Loucy (cell line): Measurements from ENCODE around the gene SEL1L3.

Experiments
- H2AFZ ChIP-seq: fragments of 200-600 bp; sonication (generic); 2 replicates; pipeline ENCODE4 v1.6.0; 2016; ENCODE audit warnings: antibody characterized with exemption, mild to moderate bottlenecking, low read length, moderate library complexity
- H3F3A ChIP-seq: fragments of 200-600 bp; 2 replicates; pipeline ENCODE4 v1.6.0; 2016; ENCODE audit warnings: antibody characterized with exemption, low read depth, mild to moderate bottlenecking
- H3K27me3 ChIP-seq: fragments of 200-600 bp; sonication (generic); 2 replicates; pipeline ENCODE4 v1.6.1; 2014; ENCODE audit warnings: low read length, mild to moderate bottlenecking; ENCODE audit not compliant: insufficient read depth, poor library complexity, severe bottlenecking
- H3K36me3 ChIP-seq: fragments of 200-600 bp; sonication (generic); 2 replicates; pipeline ENCODE4 v1.6.1; 2016; ENCODE audit warnings: low read length; ENCODE audit not compliant: insufficient read depth
- H3K4me1 ChIP-seq: fragments of 200-600 bp; sonication (generic); 2 replicates; pipeline ENCODE4 v1.5.1; 2014; ENCODE audit warnings: low read length, mild to moderate bottlenecking; ENCODE audit not compliant: insufficient read depth, poor library complexity, severe bottlenecking
- H3K4me2 ChIP-seq: fragments of 200-600 bp; sonication (generic); 2 replicates; pipeline ENCODE4 v1.6.0; 2014; ENCODE audit warnings: antibody characterized with exemption, low read length, low read depth, mild to moderate bottlenecking; ENCODE audit not compliant: poor library complexity, severe bottlenecking
- H3K4me3 ChIP-seq: fragments of 200-600 bp; sonication (generic); 2 replicates; pipeline ENCODE4 v1.5.1; 2014; ENCODE audit warnings: low read length, mild to moderate bottlenecking, mixed read lengths; ENCODE audit not compliant: poor library complexity, severe bottlenecking
- H3K79me2 ChIP-seq: fragments of 200-600 bp; sonication (generic); 2 replicates; pipeline ENCODE4 v1.6.1; 2014; ENCODE audit warnings: low read length; ENCODE audit not compliant: insufficient read depth
- H3K9ac ChIP-seq: fragments of 200-600 bp; sonication (generic); 2 replicates; pipeline ENCODE4 v1.6.0; 2014; ENCODE audit warnings: mild to moderate bottlenecking, low read depth, low read length, moderate library complexity; ENCODE audit not compliant: poor library complexity, severe bottlenecking
- H3K9me2 ChIP-seq: fragments of 200-600 bp; sonication (generic); replicated peaks from 2 replicates; pipeline ENCODE4 v1.6.1; 2016; ENCODE audit warnings: low read depth, low read length, mixed read lengths
- H3K9me3 ChIP-seq: fragments of 200-600 bp; sonication (generic); 2 replicates; pipeline ENCODE4 v1.6.1; 2014; ENCODE audit warnings: mild to moderate bottlenecking, antibody characterized with exemption, low read length, low read depth; ENCODE audit not compliant: insufficient read depth
- H4K20me1 ChIP-seq: fragments of 200-600 bp; sonication (generic); 2 replicates; pipeline ENCODE4 v1.6.0; 2014; ENCODE audit warnings: antibody characterized with exemption, low read length, mild to moderate bottlenecking; ENCODE audit not compliant: insufficient read depth, poor library complexity, severe bottlenecking
- CTCF ChIP-seq: fragments of 200-600 bp; sonication (generic); conservative IDR thresholded peaks from 2 replicates; pipeline ENCODE4 v1.5.1; 2014; ENCODE audit warnings: mild to moderate bottlenecking, antibody characterized with exemption, low read length
- EZH2phosphoT487 ChIP-seq: fragments of 200-600 bp; IDR thresholded peaks from 2 replicates; pipeline ENCODE4 v1.6.1; 2018; ENCODE audit warnings: antibody characterized with exemption, mild to moderate bottlenecking, moderate library complexity, borderline replicate concordance

The SEL1L3 gene

GRCh38 chr4:25892796-25893195, 30.0 kb upstream of the SEL1L3 start:
- Histone ChIP-seq H3K9me3 (no peaks in the 10 kb centered on the region), H2AFZ (no peak overlapping the region), H3K9ac (no peak overlapping the region), H3K9me2 (no peaks in the 10 kb centered on the region), H3F3A (no peaks in the 10 kb centered on the region), H3K4me1 (no peaks in the 10 kb centered on the region), H3K4me3 (no peak overlapping the region), H3K79me2 (no peaks in the 10 kb centered on the region), H3K36me3 (no peaks in the 10 kb centered on the region), H4K20me1 (no peaks in the 10 kb centered on the region), H3K4me2 (no peak overlapping the region), H3K27me3 (no peaks in the 10 kb centered on the region)
- TF ChIP-seq CTCF = no peak
- no peak for TF ChIP-seq EZH2phosphoT487

GRCh38 chr4:25890571-25891485, 28.0 kb upstream of the SEL1L3 start:
- H2AFZ ChIP-seq = no peak overlapping the region
- no peaks in the 10 kb centered on the region for H3K4me1 ChIP-seq
- no peak for TF ChIP-seq EZH2phosphoT487
- TF ChIP-seq CTCF = no peak
- no peaks in the 10 kb centered on the region for H3K27me3 ChIP-seq
- H3K9me3 ChIP-seq = no peaks in the 10 kb centered on the region
- H3K9ac ChIP-seq = no peak overlapping the region
- H3K4me3 ChIP-seq = no peak overlapping the region
- no peaks in the 10 kb centered on the region for H3K36me3 ChIP-seq
- no peaks in the 10 kb centered on the region for H4K20me1 ChIP-seq
- H3F3A ChIP-seq = no peaks in the 10 kb centered on the region
- H3K4me2 ChIP-seq = no peak overlapping the region
- H3K79me2 ChIP-seq = no peaks in the 10 kb centered on the region
- no peaks in the 10 kb centered on the region for H3K9me2 ChIP-seq

GRCh38 chr4:25889589-25890503, 27.1 kb upstream of the SEL1L3 start:
- no peak for TF ChIP-seq CTCF
- no peak for TF ChIP-seq EZH2phosphoT487

More at GRCh38 chr4:25889589-25890503, 27.1 kb upstream of the SEL1L3 start:
- Histone ChIP-seq H3K27me3 (no peaks in the 10 kb centered on the region), H3K9me2 (no peaks in the 10 kb centered on the region), H3F3A (no peaks in the 10 kb centered on the region), H3K36me3 (no peaks in the 10 kb centered on the region), H3K4me2 (no peak overlapping the region), H3K9me3 (no peaks in the 10 kb centered on the region), H4K20me1 (no peaks in the 10 kb centered on the region), H2AFZ (no peak overlapping the region), H3K79me2 (no peaks in the 10 kb centered on the region), H3K4me3 (no peak overlapping the region), H3K4me1 (no peaks in the 10 kb centered on the region), H3K9ac (no peak overlapping the region)
